HCT116 (cell line): Measurements from ENCODE around the gene USP7. TPM values are rescaled to one million over a fixed set of nuclear protein-coding genes. Genes with fewer than 3 reads are reported as not detected.

Source experiments
- ATAC-seq: fragments of 200-7000 bp; cut with Tn5 transposase; 2 replicates; pipeline ENCODE4 v1.9.1; 2020; ENCODE audit warnings: mild to moderate bottlenecking, moderate library complexity
- BruUV-seq: library from RNA; stranded (reverse); fragments of 400-500 nt; replicated peaks from 2 replicates; lab custom pipeline; 2021; lab: Mats Ljungman, UMichigan
- CTCF ChIA-PET: fragments of 300-600 bp; sonication (Branson Sonifier 250); formaldehyde crosslinking; loops from one replicate; lab custom pipeline; 2021; ENCODE audit warnings: antibody characterized with exemption; lab: Charles Lee
- POLR2A ChIA-PET: fragments of 300-600, 350-600 bp; sonication (Branson Sonifier 250); formaldehyde crosslinking; loops from one replicate; lab custom pipeline; 2021; ENCODE audit warnings: antibody characterized with exemption; lab: Charles Lee
- RAD21 ChIA-PET, 2 experiments: fragments of 300-600 bp; sonication (Branson Sonifier 250); formaldehyde crosslinking; loops; one replicate each; lab custom pipeline; 2023; ENCODE audit warnings: low total read pairs in 2 of 2; ENCODE audit not compliant: uncharacterized antibody in 2 of 2, unreplicated experiment in 2 of 2, low non-redundant PET in 1 of 2; lab: Charles Lee
- DNase-seq: peaks from one replicate; pipeline ENCODE4 v3.0.0-alpha.2; 2010; ENCODE audit warnings: low read depth, low spot score
- H2AFZ ChIP-seq: fragments of 200-600 bp; shearing (Covaris generic), sonication (generic); 2 replicates; pipeline ENCODE4 v1.6.1; 2017; ENCODE audit warnings: low read depth, mixed run types, mixed read lengths, antibody characterized with exemption, low read length; ENCODE audit not compliant: poor library complexity, severe bottlenecking
- H3K27ac ChIP-seq: 2 replicates; pipeline ENCODE4 v1.5.1; 2012; ENCODE audit warnings: low read depth, low read length
- H3K27me3 ChIP-seq: fragments of 200-600 bp; sonication (generic); 2 replicates; pipeline ENCODE4 v1.6.1; 2016; ENCODE audit warnings: mixed run types, low read length, mixed read lengths; ENCODE audit not compliant: insufficient read depth
- H3K36me3 ChIP-seq, 2 experiments: fragments of 200-500 bp in 1 of 2; fragments of 200-600 bp in 1 of 2; sonication (Bioruptor generic) in 1 of 2; sonication (generic) in 1 of 2; 2 replicates each; pipeline versions ENCODE4 v1.5.1 to v1.6.1; 2014 to 2016; ENCODE audit warnings: low read length in 2 of 2, inconsistent platforms in 1 of 2, mixed read lengths in 1 of 2, mixed run types in 1 of 2; ENCODE audit not compliant: insufficient read depth in 2 of 2, control insufficient read depth in 1 of 2
- H3K4me1 ChIP-seq, 2 experiments: fragments of 200-600 bp in 1 of 2; sonication (generic) in 1 of 2; 2 replicates each; pipeline versions ENCODE4 v1.5.1 to v1.6.1; 2012 to 2017; ENCODE audit warnings: low read length in 2 of 2, inconsistent platforms in 1 of 2, mild to moderate bottlenecking in 1 of 2, mixed read lengths in 1 of 2, mixed run types in 1 of 2, moderate library complexity in 1 of 2; ENCODE audit not compliant: insufficient read depth in 2 of 2, control insufficient read depth in 1 of 2
- H3K4me2 ChIP-seq: fragments of 200-600 bp; sonication (generic); 2 replicates; pipeline ENCODE4 v1.6.1; 2017; ENCODE audit warnings: mixed run types, low read length, mixed read lengths
- H3K4me3 ChIP-seq, 2 experiments: fragments of 200-600 bp in 1 of 2; sonication (generic) in 1 of 2; replicated peaks in 1 of 2; 2 replicates each; pipeline ENCODE4 v1.5.1; 2011 to 2016; ENCODE audit warnings: low read length in 2 of 2, control low read depth in 1 of 2, low read depth in 1 of 2, mild to moderate bottlenecking in 1 of 2, mixed read lengths in 1 of 2, mixed run types in 1 of 2
- H3K79me2 ChIP-seq: fragments of 200-600 bp; sonication (generic); 2 replicates; pipeline ENCODE4 v1.6.1; 2017; ENCODE audit warnings: mild to moderate bottlenecking, mixed run types, low read length, moderate library complexity, mixed read lengths; ENCODE audit not compliant: insufficient read depth
- H3K9ac ChIP-seq: fragments of 200-600 bp; sonication (generic); 2 replicates; pipeline ENCODE4 v1.6.1; 2016; ENCODE audit warnings: low read length, mixed read lengths
- H3K9me2 ChIP-seq: fragments of 200-600 bp; sonication (generic), shearing (Covaris generic); 2 replicates; pipeline ENCODE4 v1.6.1; 2017; ENCODE audit warnings: mixed run types, mild to moderate bottlenecking, moderate library complexity; ENCODE audit not compliant: insufficient read depth
- H3K9me3 ChIP-seq, 2 experiments: fragments of 200-500 bp in 1 of 2; fragments of 200-600 bp in 1 of 2; sonication (Bioruptor generic) in 1 of 2; sonication (generic) in 1 of 2; 2 replicates each; pipeline ENCODE4 v1.6.1; 2014 to 2017; ENCODE audit warnings: low read length in 2 of 2, mixed read lengths in 2 of 2, inconsistent platforms in 1 of 2, low read depth in 1 of 2, mild to moderate bottlenecking in 1 of 2, mixed run types in 1 of 2, moderate library complexity in 1 of 2; ENCODE audit not compliant: control insufficient read depth in 1 of 2, insufficient read depth in 1 of 2
- H4K20me1 ChIP-seq: fragments of 200-600 bp; sonication (generic), shearing (Covaris generic); 2 replicates; pipeline ENCODE4 v1.6.1; 2017; ENCODE audit warnings: mixed run types, mild to moderate bottlenecking, moderate library complexity; ENCODE audit not compliant: insufficient read depth
- CBX3 ChIP-seq: IDR thresholded peaks from 2 replicates; pipeline ENCODE4 v1.6.1; 2012; ENCODE audit warnings: low read depth
- CEBPB ChIP-seq: IDR thresholded peaks from 2 replicates; pipeline ENCODE4 v1.6.1; 2012; ENCODE audit warnings: low read depth
- CTCF ChIP-seq, 3 experiments: fragments of 200-600 bp in 1 of 3; sonication (generic) in 1 of 3; IDR thresholded peaks in 2 of 3; conservative IDR thresholded peaks in 1 of 3; 2 replicates each; pipeline ENCODE4 v1.5.1; 2012 to 2017; ENCODE audit warnings: low read depth in 2 of 3, low read length in 2 of 3, antibody characterized with exemption in 1 of 3, borderline replicate concordance in 1 of 3, control low read depth in 1 of 3, mild to moderate bottlenecking in 1 of 3, mixed read lengths in 1 of 3, mixed run types in 1 of 3, moderate library complexity in 1 of 3; ENCODE audit not compliant: insufficient read depth in 1 of 3
- EGR1 ChIP-seq: IDR thresholded peaks from 2 replicates; pipeline ENCODE4 v1.6.1; 2012; ENCODE audit warnings: low read depth
- EZH2 ChIP-seq: fragments of 200-600 bp; sonication (generic); IDR thresholded peaks from 2 replicates; pipeline ENCODE4 v1.6.1; 2017; ENCODE audit warnings: antibody characterized with exemption, mixed run types
- EZH2phosphoT487 ChIP-seq: fragments of 200-600 bp; IDR thresholded peaks from 2 replicates; pipeline ENCODE4 v1.6.1; 2018; ENCODE audit warnings: antibody characterized with exemption, borderline replicate concordance
- FOSL1 ChIP-seq: IDR thresholded peaks from 2 replicates; pipeline ENCODE4 v1.6.1; 2012; ENCODE audit warnings: low read depth
- JUND ChIP-seq: IDR thresholded peaks from 2 replicates; pipeline ENCODE4 v1.6.1; 2012
- POLR2A ChIP-seq: IDR thresholded peaks from 2 replicates; pipeline ENCODE4 v1.7.0; 2011; ENCODE audit warnings: borderline replicate concordance; ENCODE audit not compliant: insufficient read depth, insufficient read length; ENCODE audit errors: extremely low read depth
- POLR2AphosphoS5 ChIP-seq: IDR thresholded peaks from 2 replicates; pipeline ENCODE4 v1.6.1; 2011; ENCODE audit warnings: mild to moderate bottlenecking, low read depth, low read length, moderate library complexity
- REST ChIP-seq: IDR thresholded peaks from 2 replicates; pipeline ENCODE4 v1.6.1; 2012; ENCODE audit warnings: low read depth
- SIN3A ChIP-seq: IDR thresholded peaks from 2 replicates; pipeline ENCODE4 v1.6.1; 2012; ENCODE audit warnings: low read depth
- SP1 ChIP-seq: IDR thresholded peaks from 2 replicates; pipeline ENCODE4 v1.6.1; 2012; ENCODE audit warnings: low read depth
- SRF ChIP-seq: IDR thresholded peaks from 2 replicates; pipeline ENCODE4 v1.6.1; 2012; ENCODE audit warnings: low read depth
- TCF7L2 ChIP-seq: IDR thresholded peaks from 2 replicates; pipeline ENCODE4 v1.7.0; 2011; ENCODE audit warnings: borderline replicate concordance, inconsistent platforms; ENCODE audit not compliant: insufficient read depth, insufficient read length; ENCODE audit errors: extremely low read depth
- YY1 ChIP-seq: IDR thresholded peaks from 2 replicates; pipeline ENCODE4 v1.6.1; 2011; ENCODE audit warnings: low read length, low read depth, moderate library complexity, mild to moderate bottlenecking; ENCODE audit not compliant: insufficient replicate concordance; ENCODE audit errors: extremely low read depth
- ZBTB33 ChIP-seq: IDR thresholded peaks from 2 replicates; pipeline ENCODE4 v1.6.1; 2011; ENCODE audit warnings: mild to moderate bottlenecking, low read length, moderate library complexity; ENCODE audit not compliant: insufficient replicate concordance; ENCODE audit errors: extremely low read depth
- ZNF274 ChIP-seq: fragments of 200-500 bp; sonication (Bioruptor generic); IDR thresholded peaks from 2 replicates; pipeline ENCODE4 v1.6.1; 2014; ENCODE audit warnings: mild to moderate bottlenecking, low read depth, low read length, inconsistent platforms
- intact Hi-C: fragments of 100-400 bp; cut with micrococcal nuclease; formaldehyde crosslinking; loops from 2 replicates; pipeline ENCODE4 v1.10.0; 2022
- total RNA-seq: library from RNA; stranded (reverse); gene quantifications from one replicate; pipeline ENCODE4 v1.2.1, GENCODE V29; 2021; ENCODE audit not compliant: unreplicated experiment

USP7 gene
- total RNA-seq, 1 experiment from 2014 or later, result 154 TPM

- TF ChIP-seq ZBTB33, result no peak
- no peak for TF ChIP-seq POLR2A
- no peak for TF ChIP-seq EGR1
Measured at GRCh38 chr16:8920645-8921346, 42.9 kb downstream of the USP7 start (continued).

- Histone ChIP-seq H3K4me3 (no peak overlapping the region), H3K4me1 (no peaks in the 10 kb centered on the region), H4K20me1 (0 out of 2 replicates have a peak, but pooled peaks cover 3% of the 10 kb centered on the region), H3K36me3 (peaks cover 57 to 63% of the 10 kb centered on the region in 2 experiments), H3K9me2 (no peaks in the 10 kb centered on the region), H3K27ac (no peak overlapping the region), H3K27me3 (no peaks in the 10 kb centered on the region), H3K79me2 (peaks cover 58% of the 10 kb centered on the region), H3K4me2 (no peak overlapping the region), H3K9ac (no peak overlapping the region), H2AFZ (no peak overlapping the region), H3K9me3 (no peaks in the 10 kb centered on the region)
- DNase-seq (no peak), ATAC-seq (no peak)
- BruUV-seq, result no TSS peak
- intact Hi-C loops, result no loop called here
- ChIA-PET RAD21 (no interaction called here), CTCF (no interaction called here), POLR2A (no interaction called here)
- TF ChIP-seq POLR2AphosphoS5 (no peak), JUND (no peak), FOSL1 (no peak), ZNF274 (no peak), CEBPB (no peak), CTCF (IDR thresholded peaks at IDR 0.05 in 2 of 3, conservative IDR thresholded peaks at IDR 0.05 in 1 of 3; ENCODE audit: borderline replicate concordance in 1 of 3, insufficient read depth in 1 of 3, low read depth in 2 of 3, low read length in 2 of 3) (no peak), SIN3A (no peak), SRF (no peak), TCF7L2 (no peak), REST (no peak), POLR2A (no peak), YY1 (no peak), EZH2phosphoT487 (no peak), CBX3 (no peak), SP1 (no peak), EZH2 (no peak)
Measured at GRCh38 chr16:8919934-8920462, 43.7 kb downstream of the USP7 start.
